OCI-LY1 (cell line): ENCODE measurements around the gene POLR1A.

ENCODE experiments used
- H2AFZ ChIP-seq: fragments of 200-600 bp; sonication (generic), shearing (Covaris generic); 2 replicates; pipeline ENCODE4 v1.6.0; 2014; ENCODE audit warnings: antibody characterized with exemption, mild to moderate bottlenecking, low read length
- H3F3A ChIP-seq: fragments of 200-600 bp; sonication (generic), shearing (Covaris generic); 2 replicates; pipeline ENCODE4 v1.6.0; 2014; ENCODE audit warnings: mild to moderate bottlenecking, antibody characterized with exemption, low read length, moderate library complexity; ENCODE audit not compliant: insufficient read depth
- H3K27ac ChIP-seq: fragments of 200-600 bp; sonication (generic); 2 replicates; pipeline ENCODE4 v1.5.1; 2014; ENCODE audit warnings: low read length, mixed run types, mild to moderate bottlenecking, low read depth; ENCODE audit not compliant: poor library complexity, severe bottlenecking
- H3K27me3 ChIP-seq: fragments of 200-600 bp; sonication (generic); 2 replicates; pipeline ENCODE4 v1.6.0; 2014; ENCODE audit warnings: antibody characterized with exemption, mild to moderate bottlenecking, low read length, moderate library complexity; ENCODE audit not compliant: insufficient read depth
- H3K36me3 ChIP-seq: fragments of 200-600 bp; sonication (generic); 2 replicates; pipeline ENCODE4 v1.6.1; 2014; ENCODE audit warnings: mild to moderate bottlenecking, antibody characterized with exemption, low read length, moderate library complexity, mixed read lengths; ENCODE audit not compliant: insufficient read depth
- H3K4me1 ChIP-seq: fragments of 200-600 bp; sonication (generic); 2 replicates; pipeline ENCODE4 v1.5.1; 2014; ENCODE audit warnings: mild to moderate bottlenecking, low read length, moderate library complexity; ENCODE audit not compliant: insufficient read depth, severe bottlenecking
- H3K4me2 ChIP-seq: fragments of 200-600 bp; sonication (generic), shearing (Covaris generic); 2 replicates; pipeline ENCODE4 v1.6.1; 2014; ENCODE audit warnings: low read length
- H3K4me3 ChIP-seq: fragments of 200-600 bp; sonication (generic); 2 replicates; pipeline ENCODE4 v1.5.1; 2014; ENCODE audit warnings: low read length, low read depth, mild to moderate bottlenecking, mixed read lengths; ENCODE audit not compliant: poor library complexity, severe bottlenecking
- H3K79me2 ChIP-seq: fragments of 200-600 bp; shearing (Covaris generic); 2 replicates; pipeline ENCODE4 v1.6.1; 2016; ENCODE audit warnings: mixed run types, low read length, mixed read lengths; ENCODE audit not compliant: insufficient read depth
- H3K9ac ChIP-seq: fragments of 200-600 bp; sonication (generic), shearing (Covaris generic); 2 replicates; pipeline ENCODE4 v1.6.1; 2014; ENCODE audit warnings: mild to moderate bottlenecking, low read length, mixed read lengths
- H3K9me2 ChIP-seq: fragments of 200-600 bp; sonication (generic), shearing (Covaris generic); 2 replicates; pipeline ENCODE4 v1.6.1; 2014; ENCODE audit warnings: low read depth, mild to moderate bottlenecking, low read length, mixed read lengths
- H3K9me3 ChIP-seq: fragments of 200-600 bp; shearing (Covaris generic); 2 replicates; pipeline ENCODE4 v1.6.1; 2014; ENCODE audit warnings: low read length, mixed read lengths
- H4K20me1 ChIP-seq: fragments of 200-600 bp; sonication (generic), shearing (Covaris generic); 2 replicates; pipeline ENCODE4 v1.6.0; 2016; ENCODE audit warnings: mild to moderate bottlenecking, low read length; ENCODE audit not compliant: insufficient read depth
- EZH2 ChIP-seq: fragments of 200-600 bp; sonication (generic), shearing (Covaris generic); IDR thresholded peaks from 2 replicates; pipeline ENCODE4 v1.8.0; 2017; ENCODE audit warnings: borderline replicate concordance, mixed run types, mild to moderate bottlenecking, antibody characterized with exemption, low read length, moderate library complexity, mixed read lengths
- TF ChIP-seq, protein P1 (sequence below): fragments of 200-600 bp; sonication (generic), shearing (Covaris generic); IDR thresholded peaks from 2 replicates; pipeline ENCODE4 v1.5.1; 2017; ENCODE audit warnings: mild to moderate bottlenecking, antibody characterized with exemption, low read length, moderate library complexity, mixed read lengths

POLR1A gene

DNA sequence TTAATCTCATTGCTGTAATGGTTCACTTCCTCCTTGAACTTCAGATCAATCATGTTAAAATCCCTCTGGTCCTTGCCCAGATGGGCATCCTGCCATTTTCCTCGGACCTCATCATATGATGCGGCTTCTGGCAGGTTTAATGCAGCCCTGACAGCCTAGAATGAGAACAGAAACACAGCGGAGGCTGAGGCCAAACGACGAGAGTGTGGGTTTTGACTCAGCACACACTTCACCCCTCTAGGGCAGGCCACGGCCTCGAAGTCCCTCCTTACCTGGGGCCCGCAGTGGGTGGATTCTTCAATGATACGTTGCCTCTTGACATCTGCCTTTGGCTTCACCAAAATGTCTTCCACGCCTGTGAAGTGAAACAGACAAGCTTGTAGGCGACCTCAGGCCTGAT is 56.8 kb downstream of the POLR1A start:
- H3K4me3 ChIP-seq = no peak overlapping the region
- H3K9me2 ChIP-seq = no peaks in the 10 kb centered on the region
- no peak overlapping the region for H3K27ac ChIP-seq
- H2AFZ ChIP-seq = no peak overlapping the region
- H4K20me1 ChIP-seq = no peaks in the 10 kb centered on the region
- no peak overlapping the region for H3K4me2 ChIP-seq
- no peak for TF ChIP-seq EZH2
- TF ChIP-seq, protein P1, sequence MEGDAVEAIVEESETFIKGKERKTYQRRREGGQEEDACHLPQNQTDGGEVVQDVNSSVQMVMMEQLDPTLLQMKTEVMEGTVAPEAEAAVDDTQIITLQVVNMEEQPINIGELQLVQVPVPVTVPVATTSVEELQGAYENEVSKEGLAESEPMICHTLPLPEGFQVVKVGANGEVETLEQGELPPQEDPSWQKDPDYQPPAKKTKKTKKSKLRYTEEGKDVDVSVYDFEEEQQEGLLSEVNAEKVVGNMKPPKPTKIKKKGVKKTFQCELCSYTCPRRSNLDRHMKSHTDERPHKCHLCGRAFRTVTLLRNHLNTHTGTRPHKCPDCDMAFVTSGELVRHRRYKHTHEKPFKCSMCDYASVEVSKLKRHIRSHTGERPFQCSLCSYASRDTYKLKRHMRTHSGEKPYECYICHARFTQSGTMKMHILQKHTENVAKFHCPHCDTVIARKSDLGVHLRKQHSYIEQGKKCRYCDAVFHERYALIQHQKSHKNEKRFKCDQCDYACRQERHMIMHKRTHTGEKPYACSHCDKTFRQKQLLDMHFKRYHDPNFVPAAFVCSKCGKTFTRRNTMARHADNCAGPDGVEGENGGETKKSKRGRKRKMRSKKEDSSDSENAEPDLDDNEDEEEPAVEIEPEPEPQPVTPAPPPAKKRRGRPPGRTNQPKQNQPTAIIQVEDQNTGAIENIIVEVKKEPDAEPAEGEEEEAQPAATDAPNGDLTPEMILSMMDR = no peak
- no peaks in the 10 kb centered on the region for H3K79me2 ChIP-seq
- H3K9me3 ChIP-seq = no peaks in the 10 kb centered on the region
- H3K9ac ChIP-seq = no peak overlapping the region
- H3F3A ChIP-seq = no peaks in the 10 kb centered on the region
- H3K27me3 ChIP-seq = no peaks in the 10 kb centered on the region
- no peaks in the 10 kb centered on the region for H3K4me1 ChIP-seq
- peaks cover 96% of the 10 kb centered on the region for H3K36me3 ChIP-seq

DNA sequence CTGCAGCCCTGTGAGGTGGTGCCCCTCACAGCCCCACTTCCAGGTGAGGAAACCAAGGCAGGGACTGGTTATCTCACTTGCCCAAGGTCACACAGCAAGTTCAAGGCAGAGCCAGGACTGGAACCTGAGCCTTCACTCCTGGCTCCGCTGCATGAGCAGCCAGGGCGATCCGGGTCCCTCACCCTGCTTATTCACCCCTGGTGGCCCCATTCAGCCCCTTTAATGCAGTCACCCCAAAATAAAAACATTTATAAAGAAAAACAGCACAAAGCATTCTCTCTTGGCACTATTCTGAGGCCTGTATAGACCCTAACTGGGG is 57.3 kb downstream of the POLR1A start:
- H3F3A ChIP-seq = no peaks in the 10 kb centered on the region
- no peaks in the 10 kb centered on the region for H3K27me3 ChIP-seq
- H4K20me1 ChIP-seq = no peaks in the 10 kb centered on the region
- no peaks in the 10 kb centered on the region for H3K9me3 ChIP-seq
- no peak overlapping the region for H3K9ac ChIP-seq
- H3K4me2 ChIP-seq = no peak overlapping the region
- TF ChIP-seq, protein P1 = no peak
- TF ChIP-seq EZH2 = no peak
- H3K9me2 ChIP-seq = no peaks in the 10 kb centered on the region
- no peak overlapping the region for H3K4me3 ChIP-seq
- no peak overlapping the region for H2AFZ ChIP-seq
- H3K36me3 ChIP-seq = peaks cover 96% of the 10 kb centered on the region
- no peaks in the 10 kb centered on the region for H3K79me2 ChIP-seq
- H3K27ac ChIP-seq = no peak overlapping the region
- H3K4me1 ChIP-seq = no peaks in the 10 kb centered on the region

DNA sequence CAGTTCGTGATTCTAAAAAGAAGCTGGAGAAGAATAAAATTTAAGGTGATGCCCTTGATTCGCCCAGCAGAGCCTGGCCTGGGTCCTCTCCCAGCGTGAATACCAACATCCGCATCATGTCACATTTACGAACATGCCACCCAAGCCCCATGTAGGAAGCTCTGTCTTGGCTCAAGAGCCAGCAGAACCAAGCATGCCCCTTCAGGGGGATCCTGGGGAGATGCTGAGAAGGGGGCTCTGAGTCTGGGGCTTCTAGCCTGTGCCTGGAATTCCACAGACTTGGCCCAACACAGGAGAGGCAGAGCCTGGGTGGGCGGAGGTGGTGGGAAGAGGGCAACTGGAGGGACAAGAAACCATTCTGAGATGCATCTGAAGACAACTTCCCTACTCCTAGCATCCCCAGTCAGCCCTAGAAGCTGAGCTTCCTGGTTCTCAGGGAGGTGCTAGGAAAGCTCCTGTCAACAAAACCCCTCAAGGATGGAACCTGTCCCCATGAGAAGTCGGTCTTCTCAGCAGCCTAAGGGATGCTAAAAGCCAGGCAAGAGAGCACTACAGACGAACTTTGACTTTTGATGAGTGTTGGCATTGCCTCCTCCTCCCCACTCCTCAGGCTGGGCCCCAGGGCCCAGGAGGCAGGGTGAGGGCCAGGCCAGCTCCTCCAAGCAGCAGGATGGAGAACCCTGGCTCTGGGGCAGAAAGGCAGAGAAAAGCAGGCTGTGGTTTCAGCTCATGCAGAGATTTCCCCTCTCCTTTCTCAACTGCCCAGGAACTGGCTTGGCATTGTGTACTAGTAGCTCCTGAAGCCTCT is 57.9 kb downstream of the POLR1A start:
- Histone ChIP-seq H3K4me3 (no peak overlapping the region), H3F3A (no peaks in the 10 kb centered on the region), H2AFZ (no peak overlapping the region), H3K4me1 (no peaks in the 10 kb centered on the region), H3K27me3 (no peaks in the 10 kb centered on the region), H4K20me1 (no peaks in the 10 kb centered on the region), H3K27ac (no peak overlapping the region), H3K4me2 (no peak overlapping the region), H3K9ac (no peak overlapping the region), H3K9me3 (no peaks in the 10 kb centered on the region), H3K9me2 (no peaks in the 10 kb centered on the region), H3K79me2 (no peaks in the 10 kb centered on the region), H3K36me3 (peaks cover 97% of the 10 kb centered on the region)
- TF ChIP-seq, protein P1 = no peak
- TF ChIP-seq EZH2 = no peak
